NCI-H510A treated with DMSO at 0.1 percent for 48 hours (cell line): Measurements from ENCODE around the gene ANO5.

Experiments
- DNase-seq: peaks from one replicate; lab custom pipeline; 2025; lab: John Stamatoyannopoulos, UW

ANO5 gene, protein sequence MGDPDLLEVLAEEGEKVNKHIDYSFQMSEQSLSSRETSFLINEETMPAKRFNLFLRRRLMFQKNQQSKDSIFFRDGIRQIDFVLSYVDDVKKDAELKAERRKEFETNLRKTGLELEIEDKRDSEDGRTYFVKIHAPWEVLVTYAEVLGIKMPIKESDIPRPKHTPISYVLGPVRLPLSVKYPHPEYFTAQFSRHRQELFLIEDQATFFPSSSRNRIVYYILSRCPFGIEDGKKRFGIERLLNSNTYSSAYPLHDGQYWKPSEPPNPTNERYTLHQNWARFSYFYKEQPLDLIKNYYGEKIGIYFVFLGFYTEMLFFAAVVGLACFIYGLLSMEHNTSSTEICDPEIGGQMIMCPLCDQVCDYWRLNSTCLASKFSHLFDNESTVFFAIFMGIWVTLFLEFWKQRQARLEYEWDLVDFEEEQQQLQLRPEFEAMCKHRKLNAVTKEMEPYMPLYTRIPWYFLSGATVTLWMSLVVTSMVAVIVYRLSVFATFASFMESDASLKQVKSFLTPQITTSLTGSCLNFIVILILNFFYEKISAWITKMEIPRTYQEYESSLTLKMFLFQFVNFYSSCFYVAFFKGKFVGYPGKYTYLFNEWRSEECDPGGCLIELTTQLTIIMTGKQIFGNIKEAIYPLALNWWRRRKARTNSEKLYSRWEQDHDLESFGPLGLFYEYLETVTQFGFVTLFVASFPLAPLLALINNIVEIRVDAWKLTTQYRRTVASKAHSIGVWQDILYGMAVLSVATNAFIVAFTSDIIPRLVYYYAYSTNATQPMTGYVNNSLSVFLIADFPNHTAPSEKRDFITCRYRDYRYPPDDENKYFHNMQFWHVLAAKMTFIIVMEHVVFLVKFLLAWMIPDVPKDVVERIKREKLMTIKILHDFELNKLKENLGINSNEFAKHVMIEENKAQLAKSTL

DNA sequence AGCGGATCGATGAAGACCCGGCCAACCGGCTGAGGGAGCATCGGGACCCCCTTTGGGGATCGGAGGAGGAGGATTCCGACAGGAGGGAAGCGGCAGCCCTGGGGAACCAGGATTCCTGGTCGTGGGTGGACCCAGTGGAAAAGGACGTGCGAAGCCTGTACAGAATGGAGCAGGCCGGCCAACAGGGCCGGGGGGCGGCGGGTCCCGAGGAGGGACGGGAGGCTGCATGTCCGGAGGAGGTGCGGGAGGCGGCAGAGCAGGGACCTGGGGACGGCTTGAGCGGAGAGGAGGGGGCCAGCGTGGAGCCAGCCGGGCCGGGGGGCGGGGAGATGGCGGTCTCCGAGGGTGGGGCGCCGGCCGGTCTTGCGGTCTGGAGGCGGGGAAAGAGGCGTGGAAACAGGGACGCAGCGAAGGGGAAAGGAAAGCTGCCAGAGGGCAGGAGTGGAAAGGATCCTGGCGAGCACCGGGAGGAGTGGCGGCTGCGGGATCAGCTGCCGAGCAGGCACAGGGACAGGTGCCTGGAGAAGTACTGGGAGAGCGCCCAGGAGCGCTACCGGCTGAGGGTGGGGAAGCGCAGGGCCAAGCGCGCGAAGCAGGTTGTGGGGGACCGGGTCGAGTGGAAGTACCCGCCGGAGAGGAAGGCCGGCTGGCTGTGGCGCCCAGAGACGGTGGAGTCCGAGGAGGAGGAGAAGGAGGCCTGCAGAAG lies at the start of gene ANO5:
TSS of gene ANO5 (plus strand) at position 444 of the 706 bp plus-strand sequence. CDS start 408 bp downstream, outside the sequence.
- DNase-seq, result peak; percentile 18

DNA sequence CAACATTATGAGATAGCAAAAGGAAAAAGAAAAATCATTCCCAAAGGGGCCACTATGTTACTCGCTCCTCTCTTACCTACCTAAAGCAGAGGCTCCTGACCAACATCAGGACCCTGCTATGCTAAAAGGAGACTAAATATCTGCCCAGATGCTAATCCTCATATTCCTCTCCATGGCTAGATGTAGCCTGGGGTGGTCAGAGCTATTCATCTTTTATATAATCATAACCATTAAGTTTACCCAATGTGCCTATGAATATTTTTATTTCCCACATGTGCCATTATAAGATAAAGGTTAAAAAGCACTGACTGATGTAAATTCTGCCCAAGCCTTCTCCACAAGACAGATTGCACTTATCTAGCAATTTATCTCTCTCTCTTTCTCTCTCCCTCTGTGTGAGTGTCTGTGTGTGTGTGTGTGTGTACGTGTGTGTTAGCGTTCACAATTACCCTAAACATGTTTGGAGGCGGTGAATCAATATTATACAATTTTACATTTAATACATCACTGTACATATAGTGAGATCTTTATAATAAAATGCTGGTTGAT lies 41.2 kb upstream of the ANO5 start:
- DNase-seq, result no peak

DNA sequence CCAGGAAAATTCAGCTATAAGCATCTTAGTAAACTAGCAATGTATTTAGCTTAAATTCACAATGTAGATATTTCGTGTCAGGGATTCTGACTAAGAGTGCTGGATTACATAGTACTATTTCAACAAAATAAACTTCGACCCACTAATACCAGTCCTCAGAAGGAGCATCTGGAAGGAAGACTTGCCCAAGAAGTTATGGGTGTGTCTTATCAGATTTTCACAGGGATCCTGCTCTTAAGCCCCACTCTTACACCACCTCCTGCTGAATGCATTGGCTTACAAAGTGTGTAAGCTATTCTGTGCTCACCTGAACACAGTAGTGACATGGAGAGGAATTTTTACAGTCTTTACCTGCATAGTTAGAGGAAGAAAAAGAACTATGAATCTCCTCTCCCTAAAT lies 35.4 kb upstream of the ANO5 start:
- no peak for DNase-seq

GRCh38 chr11:22161489-22161888 lies 31.4 kb upstream of the ANO5 start:
- DNase-seq, result no peak

- DNase-seq, result no peak
These were observed 30.1 kb upstream of the ANO5 start for GRCh38 chr11:22162756-22163155.

DNA sequence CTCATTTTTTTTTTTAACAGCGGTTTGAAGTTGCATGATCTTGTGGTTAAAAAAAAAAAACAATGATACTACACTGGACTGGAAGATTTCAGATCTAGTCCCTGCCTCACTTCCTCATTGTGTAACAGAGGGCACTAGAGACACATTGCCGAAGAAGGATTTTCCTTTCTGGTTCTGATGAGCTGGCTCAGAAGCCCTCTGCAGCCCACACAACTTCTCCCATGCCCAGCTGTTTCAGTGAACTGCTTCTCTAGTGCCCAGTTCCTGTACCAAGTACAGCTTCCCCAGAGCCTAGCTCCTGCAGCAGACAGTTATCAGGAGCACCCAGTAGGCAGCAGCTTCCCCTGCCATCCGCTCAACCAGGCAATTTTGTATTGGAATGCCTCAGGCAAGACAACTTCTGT lies 29.5 kb upstream of the ANO5 start:
- DNase-seq, result no peak

DNA sequence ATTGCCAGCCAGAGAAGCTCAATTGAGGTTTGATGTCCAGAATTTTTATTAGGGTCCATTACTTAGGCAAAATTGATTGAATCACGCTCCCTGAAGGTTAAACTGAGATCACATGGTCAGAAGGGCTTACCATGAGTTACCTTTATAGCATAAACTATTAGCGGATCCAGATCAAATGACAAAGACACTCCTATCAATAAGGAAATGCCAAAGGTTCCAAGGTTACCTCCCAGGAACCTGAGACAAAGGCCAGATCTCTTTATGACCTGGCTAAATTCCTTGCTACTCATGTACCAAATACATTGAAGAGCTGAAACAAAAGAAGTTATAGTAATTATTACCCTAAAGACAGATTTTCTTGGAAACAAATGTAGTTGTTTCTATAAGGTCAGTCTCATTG lies 27.8 kb upstream of the ANO5 start:
- no peak for DNase-seq

DNA sequence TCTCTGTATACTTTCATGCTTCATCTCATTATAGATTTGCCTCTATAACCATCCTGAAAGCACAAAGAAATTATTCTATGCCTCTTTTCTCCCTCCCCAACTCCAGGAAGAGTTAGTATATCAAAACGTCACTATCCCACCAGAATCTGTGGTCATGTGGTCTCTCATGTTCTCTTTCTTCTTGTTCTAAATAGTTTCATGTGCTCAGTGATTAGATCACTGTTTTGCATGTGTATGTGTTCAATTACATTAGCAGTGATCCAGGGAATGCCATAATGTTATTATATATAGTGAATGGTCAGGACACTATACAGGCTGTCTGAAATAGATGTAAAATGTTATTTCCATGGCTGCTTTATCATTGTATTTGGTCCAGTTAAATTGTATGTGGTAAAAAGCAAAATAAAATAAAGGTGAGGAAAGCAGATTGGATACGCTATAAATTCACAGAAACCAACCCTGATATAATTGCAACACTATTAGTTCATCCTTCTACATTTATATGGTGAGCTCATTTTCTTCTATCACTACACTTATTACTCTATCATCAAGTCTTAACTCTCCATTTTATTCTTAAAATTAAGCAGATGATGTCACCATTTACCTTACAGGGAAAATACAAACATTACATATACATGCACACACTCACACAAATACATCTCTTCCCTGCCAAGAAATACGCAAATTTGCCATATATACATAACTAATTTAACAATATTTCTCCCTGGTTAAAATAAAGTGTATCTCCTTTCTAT lies 26.9 kb upstream of the ANO5 start:
- no peak for DNase-seq

DNA sequence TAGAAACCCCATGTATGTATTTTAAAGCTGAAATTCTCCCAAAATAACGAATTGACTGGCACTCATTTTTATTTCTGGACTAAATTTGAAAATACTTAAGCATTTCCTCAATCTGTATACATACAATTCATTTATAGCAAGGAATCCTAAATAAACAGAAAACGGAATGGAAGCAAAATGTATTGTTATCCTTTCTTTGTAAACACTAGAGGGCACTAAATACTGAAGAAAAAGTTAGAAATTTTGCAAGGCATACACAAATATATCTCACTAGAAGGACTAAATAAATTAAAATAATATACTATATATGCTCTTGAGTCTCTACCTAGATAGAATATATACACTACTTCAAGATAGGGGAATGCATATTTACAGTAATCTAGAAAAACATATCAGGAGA lies 23.1 kb upstream of the ANO5 start:
- DNase-seq, result peak; percentile 22

GRCh38 chr11:22173532-22173931 lies 19.4 kb upstream of the ANO5 start:
- DNase-seq, result no peak

DNA sequence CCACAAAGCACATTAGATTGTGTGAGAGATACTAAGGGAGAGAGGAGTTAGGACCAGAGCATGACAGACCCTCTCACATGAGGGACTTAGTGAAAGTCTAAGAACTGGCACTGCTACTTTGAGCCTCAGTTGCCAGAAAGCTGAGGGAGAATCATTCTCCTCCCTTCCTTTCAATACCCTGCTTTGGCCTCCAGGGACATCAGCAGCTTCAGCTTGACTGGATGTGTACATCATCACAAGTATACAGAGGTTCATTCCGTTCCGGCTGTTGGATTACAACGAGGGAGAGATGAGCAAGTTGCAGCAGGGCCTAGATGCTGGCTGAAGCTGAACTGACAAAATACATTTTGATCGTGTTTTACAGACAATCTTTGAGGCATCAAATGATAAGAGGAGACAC lies 15.7 kb upstream of the ANO5 start:
- no peak for DNase-seq

- DNase-seq, result no peak
These were observed 13.3 kb upstream of the ANO5 start for GRCh38 chr11:22179626-22180025.

DNA sequence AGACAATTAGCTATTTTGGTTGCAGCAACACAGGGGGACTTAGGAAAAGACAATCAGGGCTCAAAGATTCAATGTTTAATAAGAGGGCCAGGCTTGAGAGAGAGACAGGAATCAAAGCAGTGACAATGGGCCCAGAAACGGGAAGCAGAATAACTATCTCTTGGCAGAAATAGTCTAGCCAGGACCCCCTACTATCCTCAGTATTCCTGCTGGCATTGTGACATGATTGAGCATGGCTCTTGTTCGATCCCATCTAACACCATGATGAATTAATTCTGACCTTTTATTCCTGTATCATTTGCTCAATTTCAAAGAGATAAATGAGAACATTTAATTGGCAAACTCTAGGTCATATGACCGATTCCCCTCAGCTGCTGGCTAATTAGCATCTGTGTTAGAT lies 12.8 kb upstream of the ANO5 start:
- DNase-seq, result no peak

DNA sequence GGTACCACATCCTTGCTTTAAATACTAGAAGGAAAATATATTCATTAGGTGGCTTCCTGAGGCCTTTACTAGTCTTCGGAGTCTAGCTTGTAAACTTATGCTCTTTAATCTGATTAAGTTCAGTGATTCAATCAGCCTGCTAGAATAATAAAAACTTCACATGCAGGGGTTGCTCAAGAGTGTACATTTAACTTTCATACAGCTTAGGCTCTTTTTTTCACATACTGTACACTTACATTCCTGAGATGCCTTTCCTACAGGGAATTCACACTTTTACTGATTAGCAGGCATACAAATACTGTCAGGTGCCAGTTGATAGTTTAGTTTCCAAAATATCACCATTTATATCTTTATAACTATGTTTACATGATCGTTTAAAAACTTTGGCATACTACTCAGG lies 3.2 kb upstream of the ANO5 start:
- no peak for DNase-seq

- no peak for DNase-seq
These were observed 1.9 kb upstream of the ANO5 start for GRCh38 chr11:22190827-22191463.

- DNase-seq, result peak; percentile 9
These were observed 620 bp upstream of the ANO5 start for GRCh38 chr11:22192289-22192641.

GRCh38 chr11:22193348-22194051 lies 615 bp downstream of the ANO5 start:
- no peak for DNase-seq

DNA sequence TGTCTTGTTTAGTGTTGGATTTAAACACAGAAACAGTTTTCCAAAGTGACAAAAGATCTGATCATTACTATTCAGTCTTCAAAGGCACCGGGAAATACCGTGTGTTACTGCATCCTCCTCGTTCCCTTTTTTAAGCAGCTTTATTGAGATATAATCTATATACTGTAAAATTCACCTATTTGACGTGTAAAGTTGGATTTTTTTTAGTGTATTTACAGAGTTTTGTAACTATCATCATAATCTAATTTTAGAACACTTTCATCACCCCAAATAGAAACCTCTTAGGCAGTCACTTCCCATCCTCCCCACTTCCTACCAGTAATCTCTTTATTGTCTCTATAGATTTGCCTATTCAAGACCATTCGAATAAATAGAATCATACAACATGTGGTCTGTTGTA lies 1.4 kb downstream of the ANO5 start:
- DNase-seq, result no peak

GRCh38 chr11:22194907-22195306 lies 2.0 kb downstream of the ANO5 start:
- DNase-seq, result no peak
